GM19324 (cell line): ENCODE measurements around the gene ECM1.

Experiments used
- ATAC-seq: cut with Tn5 transposase; IDR thresholded peaks from one replicate; pipeline ENCODE4 v1.9.1; 2021; ENCODE audit warnings: mild to moderate bottlenecking, moderate library complexity; ENCODE audit not compliant: unreplicated experiment, low FRiP score

ECM1 gene

DNA sequence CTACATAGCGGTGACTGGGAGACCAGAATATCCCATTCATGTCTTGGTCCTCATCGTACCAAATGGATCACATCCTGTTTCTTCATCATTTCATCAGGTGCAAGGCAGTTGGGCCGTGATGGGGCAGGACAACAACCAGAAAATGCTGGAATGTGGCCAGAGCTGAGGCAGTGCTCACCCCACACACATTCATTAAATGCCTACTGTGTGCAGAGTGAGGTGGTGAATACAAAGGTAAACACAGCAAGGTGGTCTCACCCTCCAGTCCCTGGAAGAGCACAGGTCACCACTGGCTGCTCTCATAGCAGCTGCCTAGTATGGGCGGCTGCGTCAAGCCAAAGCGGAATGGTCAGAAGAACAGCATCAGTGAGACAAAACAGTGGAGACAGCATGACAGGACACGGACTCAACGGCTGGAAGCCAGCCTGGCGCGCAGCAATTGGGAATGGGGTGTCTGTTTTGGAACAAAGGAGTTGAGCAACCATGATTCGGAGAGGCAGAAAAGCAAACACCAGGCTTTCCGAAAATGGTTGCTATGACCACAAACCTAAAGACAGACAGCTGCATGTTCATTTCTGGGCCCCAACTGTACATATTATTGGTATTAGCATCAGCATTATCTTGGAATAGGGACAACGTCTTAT lies 35.7 kb downstream of the ECM1 start:
- ATAC-seq, result no peak

GRCh38 chr1:150544204-150544603 lies 36.3 kb downstream of the ECM1 start:
- no peak for ATAC-seq

GRCh38 chr1:150545486-150546032 lies 37.6 kb downstream of the ECM1 start:
- ATAC-seq, result no peak

- no peak for ATAC-seq
These were observed 38.5 kb downstream of the ECM1 start for GRCh38 chr1:150546294-150546937.

DNA sequence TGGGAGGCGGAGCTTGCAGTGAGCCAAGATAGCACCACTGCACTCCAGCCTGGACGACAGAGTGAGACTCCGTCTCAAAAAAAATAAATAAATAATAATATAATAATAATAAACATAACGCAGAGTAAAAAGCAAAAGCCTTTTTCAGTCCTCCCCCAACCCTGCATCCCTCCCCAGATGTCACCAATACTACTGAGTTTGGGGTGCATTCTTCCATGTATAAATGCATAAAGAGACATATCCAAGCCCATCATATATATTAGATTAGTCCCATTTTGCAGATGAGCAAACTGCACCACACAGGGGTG lies 40.4 kb downstream of the ECM1 start:
- no peak for ATAC-seq

- no peak for ATAC-seq
These were observed 41.0 kb downstream of the ECM1 start, which contains the start of gene ADAMTSL4 for GRCh38 chr1:150548632-150549495. Gene ADAMTSL4, plus strand, starts transcription at chr1:150549408. Its CDS starts 2,881 bp downstream, at chr1:150552289.

DNA sequence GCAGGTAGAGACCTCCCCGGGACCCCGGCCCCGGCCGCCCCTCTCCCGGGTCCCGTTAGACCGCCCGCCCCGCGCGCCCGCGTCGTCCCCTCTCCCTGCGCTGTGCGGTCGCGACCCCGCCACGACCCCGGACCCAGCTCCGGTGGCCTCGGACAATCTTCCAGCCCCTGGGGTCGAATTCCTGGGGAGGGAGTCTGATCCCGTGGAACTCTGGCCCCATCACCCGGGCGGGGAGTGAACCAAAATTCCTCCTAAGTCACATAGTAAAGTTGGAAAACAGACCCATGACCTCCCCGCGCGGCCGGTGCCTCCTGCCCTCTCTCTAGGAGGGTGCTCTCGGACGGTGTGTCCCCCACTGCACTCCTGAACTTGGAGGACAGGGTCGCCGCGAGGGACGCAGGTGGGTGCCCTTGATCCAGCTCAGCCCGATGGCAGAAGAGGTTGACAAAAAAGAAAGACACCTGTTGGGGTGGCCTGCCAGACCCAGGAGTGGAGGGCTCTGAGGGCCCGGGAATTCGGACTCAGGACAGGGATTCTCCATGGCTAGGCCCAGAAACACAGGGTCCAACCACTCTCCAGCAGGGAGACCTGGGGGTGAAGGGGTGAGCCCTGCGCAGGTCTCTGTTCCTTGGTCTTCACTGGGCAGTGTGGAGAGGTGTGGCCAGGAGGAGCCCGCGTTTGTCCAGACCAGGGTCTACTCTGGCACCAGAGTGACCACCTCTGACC lies 41.8 kb downstream of the ECM1 start:
- ATAC-seq, result no peak

- no peak for ATAC-seq
These were observed 42.5 kb downstream of the ECM1 start for GRCh38 chr1:150550222-150551050.

GRCh38 chr1:150551051-150551783 lies 43.3 kb downstream of the ECM1 start:
- no peak for ATAC-seq

- no peak for ATAC-seq
These were observed 43.8 kb downstream of the ECM1 start for GRCh38 chr1:150551784-150552127.

GRCh38 chr1:150552128-150552910 lies 44.4 kb downstream of the ECM1 start:
- no peak for ATAC-seq

GRCh38 chr1:150552911-150553289 lies 45.0 kb downstream of the ECM1 start:
- ATAC-seq, result no peak

GRCh38 chr1:150553392-150554085 lies 45.6 kb downstream of the ECM1 start:
- ATAC-seq, result no peak

DNA sequence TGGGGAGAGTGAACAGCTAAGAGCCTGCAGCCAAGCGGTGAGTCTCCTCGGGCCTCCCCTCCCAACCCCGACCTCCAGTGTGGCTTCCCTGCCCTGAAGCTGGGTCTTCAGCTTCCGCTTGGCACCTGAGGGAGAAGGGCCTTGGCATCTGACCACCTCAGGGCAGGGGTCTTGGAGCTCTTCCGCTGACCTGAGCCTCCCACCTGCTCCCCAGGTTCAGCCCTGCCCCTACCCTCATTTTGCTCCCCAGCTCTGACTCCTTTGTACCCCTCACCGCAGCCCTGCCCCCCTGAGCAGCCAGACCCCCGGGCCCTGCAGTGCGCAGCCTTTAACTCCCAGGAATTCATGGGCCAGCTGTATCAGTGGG lies 46.2 kb downstream of the ECM1 start:
- no peak for ATAC-seq

GRCh38 chr1:150555198-150555970 lies 47.5 kb downstream of the ECM1 start:
- ATAC-seq, result no peak

DNA sequence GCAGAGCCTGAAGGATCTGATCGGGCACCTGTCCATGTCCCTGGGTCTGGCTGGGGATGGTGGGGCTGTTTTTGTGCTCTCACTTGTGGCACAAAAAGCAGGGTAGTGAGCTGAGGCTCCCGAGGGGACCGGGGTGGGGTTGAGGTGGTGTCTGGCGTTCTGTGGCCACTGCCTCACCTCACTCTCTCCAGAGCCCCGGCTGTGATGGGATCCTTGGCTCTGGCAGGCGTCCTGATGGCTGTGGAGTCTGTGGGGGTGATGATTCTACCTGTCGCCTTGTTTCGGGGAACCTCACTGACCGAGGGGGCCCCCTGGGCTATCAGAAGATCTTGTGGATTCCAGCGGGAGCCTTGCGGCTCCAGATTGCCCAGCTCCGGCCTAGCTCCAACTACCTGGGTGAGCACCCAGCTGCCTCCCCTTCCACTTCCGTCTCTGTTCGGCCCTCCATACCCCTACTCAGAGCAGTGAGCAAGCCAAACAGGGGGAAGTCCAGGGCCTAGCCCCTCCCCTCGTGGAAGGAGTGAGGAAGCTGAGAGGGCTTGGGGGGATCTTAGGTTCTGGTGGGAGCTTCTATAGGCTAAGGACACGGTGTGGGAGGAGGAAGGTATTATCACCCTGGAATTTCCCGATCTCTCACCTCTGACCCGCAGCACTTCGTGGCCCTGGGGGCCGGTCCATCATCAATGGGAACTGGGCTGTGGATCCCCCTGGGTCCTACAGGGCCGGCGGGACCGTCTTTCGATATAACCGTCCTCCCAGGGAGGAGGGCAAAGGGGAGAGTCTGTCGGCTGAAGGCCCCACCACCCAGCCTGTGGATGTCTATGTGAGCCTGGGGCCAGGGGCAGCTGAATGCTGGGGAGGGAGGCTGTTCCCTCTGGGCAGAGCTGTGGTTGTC lies 48.3 kb downstream of the ECM1 start:
- no peak for ATAC-seq
